Measurements from ENCODE around the gene SUMO3. TPM values are rescaled to one million over a fixed set of nuclear protein-coding genes. Genes with fewer than 3 reads are reported as not detected.

SUMO3 gene
- total and polyA plus RNA-seq, 2 of the 8 experiments (the other 6 are each of a cell fraction or from before 2014, with no cell fraction given), result 96.8 to 101 TPM

GRCh38 chr21:44815852-44816628 is 1.8 kb downstream of the SUMO3 start:
- no peaks in the 10 kb centered on the region; a peak in 2 of 8 replicates for H3K36me3 ChIP-seq (ENCODE audit: control insufficient read depth in 2 of 4, insufficient read depth in 4 of 4, low read length in 3 of 4)
- no peak overlapping the region for H2BK20ac ChIP-seq (ENCODE audit: low read length)
- peaks cover 0 to 10% (median 7%) of the 10 kb centered on the region in 4 experiments; a peak in 5 of 7 replicates for H3K27me3 ChIP-seq (replicated peaks in 1 of 4; ENCODE audit: control insufficient read depth in 3 of 4, extremely low read depth in 1 of 4, insufficient read depth in 3 of 4, low read length in 3 of 4)
- H3K18ac ChIP-seq (ENCODE audit: extremely low read depth, low read length), result no peak overlapping the region
- DNase-seq (ENCODE audit: low read depth in 1 of 2, low spot score in 2 of 2), result no peak
- H3K79me2 ChIP-seq (ENCODE audit: control insufficient read depth in 1 of 2, insufficient read depth in 2 of 2, low read length in 2 of 2), result peaks cover 10 to 57% of the 10 kb centered on the region in 2 experiments
- no peak overlapping the region for H4K8ac ChIP-seq (ENCODE audit: extremely low read depth, insufficient read depth, low read length)
- H2BK5ac ChIP-seq (ENCODE audit: low read depth, low read length), result no peak overlapping the region
- CTCF ChIA-PET (ENCODE audit: partially characterized antibody), result interaction anchor here (0.9 to 1.5 kb wide), 4 partner anchors 12 to 23 kb away, joined by 3 to 8 read pairs (median 4); partner anchors contain the start of gene UBE2G2
- no peak overlapping the region for H2BK15ac ChIP-seq (ENCODE audit: low read length)
- H3K14ac ChIP-seq (ENCODE audit: insufficient read length), result no peak overlapping the region
- H3K27ac ChIP-seq (ENCODE audit: low read depth, low read length), result no peak overlapping the region
- H4K20me1 ChIP-seq (replicated peaks in 1 of 2; ENCODE audit: control insufficient read depth in 1 of 2, insufficient read depth in 2 of 2, low read length in 2 of 2), result peaks cover 10 to 23% of the 10 kb centered on the region in 2 experiments
- H2BK12ac ChIP-seq (ENCODE audit: low read depth, low read length), result no peak overlapping the region
- H3K4me1 ChIP-seq (replicated peaks in 1 of 4; ENCODE audit: control insufficient read depth in 3 of 4, insufficient read depth in 4 of 4, low read length in 3 of 4), result peaks cover 0 to 18% (median 5%) of the 10 kb centered on the region in 4 experiments; a peak in 4 of 7 replicates
- no peak overlapping the region for H2AFZ ChIP-seq (ENCODE audit: low read length)
- FAIRE-seq, result no peak
- peak overlapping the region in 1 of 2 experiments; percentile 67; a peak in 1 of 4 replicates for H3K4me2 ChIP-seq (ENCODE audit: insufficient read depth in 1 of 2, low read depth in 2 of 2, low read length in 2 of 2)
- no peak overlapping the region for H3K4me3 ChIP-seq (ENCODE audit: extremely low read depth in 1 of 4, insufficient read depth in 2 of 4, low read depth in 3 of 4, low read length in 4 of 4)
- H3K9ac ChIP-seq (replicated peaks in 1 of 4; ENCODE audit: extremely low read depth in 1 of 4, low read depth in 3 of 4, low read length in 3 of 4), result no peak overlapping the region; a peak in 1 of 7 replicates
- WGBS, 2 experiments (ENCODE audit: extremely low coverage in 1 of 2, insufficient coverage in 1 of 2, insufficient read length in 1 of 2, insufficient replicate concordance in 2 of 2, low coverage in 1 of 2, low lambda C conversion rate in 2 of 2, missing lambda C conversion rate in 1 of 2), result 81% methylated on average over 10 of the region's 10 CpGs; no CpG with 5 or more reads in 1 of the 2 experiments
- no peak overlapping the region for H4K5ac ChIP-seq (ENCODE audit: insufficient read length, low read depth, low read length)
- TF ChIP-seq CTCF (IDR thresholded peaks at IDR 0.05; ENCODE audit: control extremely low read depth in 1 of 3, insufficient read depth in 1 of 3, low read depth in 1 of 3, low read length in 3 of 3), result no peak
- H2BK120ac ChIP-seq (replicated peaks; ENCODE audit: low read depth, low read length), result no peak overlapping the region
- peaks cover 16 to 19% of the 10 kb centered on the region in 2 experiments; a peak in 3 of 4 replicates for H3K9me3 ChIP-seq (ENCODE audit: insufficient read depth in 2 of 2, low read depth in 1 of 2, low read length in 1 of 2)
- H3K23ac ChIP-seq (ENCODE audit: insufficient read length), result no peak overlapping the region
- no peak overlapping the region for H4K91ac ChIP-seq (replicated peaks; ENCODE audit: insufficient read length, low read length)
- H3K4ac ChIP-seq (replicated peaks; ENCODE audit: insufficient read length, low read depth, low read length), result no peak overlapping the region
- peaks cover 12% of the 10 kb centered on the region for H3K79me1 ChIP-seq (ENCODE audit: low read depth, low read length)
- peaks cover 9% of the 10 kb centered on the region; the same call in 1 of the 2 replicates for H3K23me2 ChIP-seq (ENCODE audit: low read depth, low read length)
- POLR2A ChIA-PET (ENCODE audit: partially characterized antibody), result interaction anchor here (0.8 to 4.4 kb wide), 6 partner anchors 9 to 142 kb away, joined by 3 to 72 read pairs (median 4); partner anchors contain the start of genes PTTG1IP and UBE2G2
- H3K56ac ChIP-seq (replicated peaks; ENCODE audit: insufficient read length, low read depth, low read length), result no peak overlapping the region
- 0 out of 2 replicates have a peak overlapping the region, but pooled peaks have one; percentile 28 for H2AK5ac ChIP-seq (ENCODE audit: low read depth, low read length)
